DMS153 treated with DMSO at 0.1 percent for 48 hours (cell line): ENCODE measurements around the gene FIGNL2.

Experiments
- DNase-seq: peaks from one replicate; lab custom pipeline; 2025; ENCODE audit not compliant: unreplicated experiment; lab: John Stamatoyannopoulos, UW

FIGNL2 gene

DNA sequence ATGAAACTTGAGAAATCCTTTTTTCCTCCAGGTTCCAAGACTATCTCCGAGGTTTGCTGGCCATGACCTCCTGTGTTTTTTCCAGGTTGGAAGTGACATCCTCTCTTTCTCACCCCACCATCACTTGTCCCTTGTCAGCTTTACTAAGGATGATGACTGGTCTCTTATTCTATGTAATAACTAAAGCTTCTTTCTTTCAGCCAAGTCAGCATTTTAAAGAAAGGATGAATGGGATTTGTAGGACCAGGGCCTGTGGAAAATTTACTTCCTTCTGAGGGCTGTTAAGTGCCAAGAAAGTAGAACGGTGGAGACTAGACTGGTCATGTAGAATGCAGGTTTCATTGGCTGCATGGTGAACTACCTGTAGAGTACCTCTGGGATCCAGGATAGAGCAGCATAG, 73.6 kb downstream of the FIGNL2 start:
- no peak for DNase-seq

DNA sequence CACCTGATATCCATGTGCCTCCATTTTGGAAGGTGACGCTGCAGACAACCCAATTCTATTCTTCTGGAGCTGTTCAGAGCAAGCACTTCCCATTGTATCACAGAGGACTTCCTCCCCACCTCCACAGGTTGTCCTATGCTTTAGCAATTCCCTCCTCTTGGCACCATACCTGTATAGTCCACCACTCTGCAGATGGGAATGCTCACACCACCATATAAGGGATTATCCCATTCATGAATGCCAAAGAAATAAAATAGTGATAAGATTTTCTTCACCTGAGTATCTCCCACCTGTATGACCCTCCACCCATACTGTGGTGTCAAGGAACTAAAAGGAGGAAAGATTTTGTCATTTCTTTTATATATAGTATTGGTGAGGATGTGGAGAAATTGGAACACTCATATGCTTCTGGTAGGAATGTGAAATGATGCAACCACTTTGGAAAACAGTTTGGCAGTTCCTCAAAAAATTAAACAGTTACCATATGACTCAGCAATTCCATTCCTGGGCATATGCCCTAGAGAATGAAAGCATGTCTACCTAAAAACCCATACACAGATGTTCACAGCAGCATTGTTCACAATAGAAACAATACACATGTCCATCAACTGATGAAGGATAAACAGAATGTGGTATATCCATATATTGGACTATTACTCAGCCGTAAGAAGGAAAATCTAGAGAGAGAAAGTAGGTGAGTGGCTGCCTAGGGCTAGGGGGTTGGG, 75.2 kb downstream of the FIGNL2 start:
- DNase-seq, result no peak

DNA sequence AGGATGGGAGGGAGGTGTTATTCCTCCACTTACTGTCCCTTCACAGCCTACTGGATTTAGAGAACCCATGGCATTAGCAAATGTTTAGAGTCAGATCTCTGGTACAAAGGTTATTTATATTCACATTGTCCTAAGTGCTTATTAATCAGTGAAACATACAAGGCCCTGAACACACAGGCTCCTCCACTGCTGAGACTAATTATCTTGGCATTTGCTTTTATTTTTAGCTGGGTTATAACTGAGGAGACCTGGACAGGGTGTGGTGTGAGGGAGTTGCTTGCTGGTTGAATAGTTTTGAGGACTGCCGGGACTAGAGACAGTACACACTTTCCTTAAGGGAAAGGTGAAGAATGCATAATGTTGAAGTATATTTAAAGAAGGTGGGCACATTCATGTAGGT, 77.5 kb downstream of the FIGNL2 start:
- no peak for DNase-seq
